Measurements from ENCODE around the gene ZNF595.
"Not testable (repeated sequence)": the region's sequence is repeated elsewhere in the genome, so short reads cannot be mapped to it uniquely, and the experiment has no call there.

ZNF595 gene

DNA sequence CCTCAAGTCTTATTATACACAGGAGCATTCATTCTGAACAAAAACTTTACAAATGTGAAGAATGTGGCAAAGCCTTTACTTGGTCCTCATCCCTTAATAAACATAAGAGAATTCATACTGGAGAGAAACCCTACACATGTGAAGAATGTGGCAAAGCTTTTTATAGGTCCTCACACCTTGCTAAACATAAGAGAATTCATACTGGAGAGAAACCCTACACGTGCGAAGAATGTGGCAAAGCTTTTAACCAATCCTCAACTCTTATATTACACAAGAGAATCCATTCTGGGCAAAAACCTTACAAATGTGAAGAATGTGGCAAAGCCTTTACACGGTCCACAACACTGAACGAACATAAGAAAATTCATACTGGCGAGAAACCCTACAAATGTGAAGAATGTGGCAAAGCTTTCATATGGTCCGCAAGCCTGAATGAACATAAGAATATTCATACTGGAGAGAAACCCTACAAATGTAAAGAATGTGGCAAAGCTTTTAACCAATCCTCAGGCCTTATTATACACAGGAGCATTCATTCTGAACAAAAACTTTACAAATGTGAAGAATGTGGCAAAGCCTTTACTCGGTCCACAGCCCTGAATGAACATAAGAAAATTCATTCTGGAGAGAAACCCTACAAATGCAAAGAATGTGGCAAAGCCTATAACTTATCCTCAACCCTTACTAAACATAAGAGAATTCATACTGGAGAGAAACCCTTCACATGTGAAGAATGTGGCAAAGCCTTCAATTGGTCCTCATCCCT is 33.6 kb downstream of the ZNF595 start:
- DNase-seq: not testable (repeated sequence)

DNA sequence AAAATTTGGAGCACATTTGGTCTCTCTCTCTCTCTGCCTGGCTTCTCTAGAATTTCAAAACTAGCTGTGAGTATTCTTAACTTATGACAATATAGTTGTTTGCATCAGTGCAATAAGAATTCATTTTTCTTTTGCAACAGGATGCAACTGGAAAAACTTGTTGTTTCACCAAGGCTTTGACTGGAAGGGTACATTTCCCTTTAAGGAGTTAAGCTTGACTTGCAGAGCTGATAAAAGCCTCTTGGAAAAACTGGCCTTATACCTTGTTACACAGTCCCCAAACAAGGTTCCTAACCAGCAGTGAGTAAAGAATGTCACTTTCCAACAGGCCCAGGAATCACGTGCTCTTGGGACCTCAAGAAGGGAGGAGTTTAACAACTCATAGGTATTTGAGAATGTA is 45.3 kb downstream of the ZNF595 start:
- DNase-seq: no peak

DNA sequence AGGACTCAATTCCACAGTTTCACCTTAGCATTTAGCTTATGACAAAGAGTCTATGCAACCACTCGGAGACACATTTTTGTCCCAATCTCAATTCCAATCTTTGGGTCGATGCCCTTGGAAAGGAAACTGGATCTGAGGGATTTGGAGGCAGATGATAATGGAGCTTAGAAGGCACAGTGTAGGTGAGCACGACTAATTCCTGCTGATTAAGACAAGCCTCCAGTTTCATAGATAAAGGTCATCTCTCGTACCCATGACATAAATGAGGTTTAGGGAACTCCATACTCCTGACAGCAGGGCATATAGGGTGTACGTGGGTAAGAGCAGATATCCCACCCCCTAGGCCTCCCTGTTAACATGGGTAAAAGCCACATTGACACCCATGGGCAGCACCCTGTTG is 46.7 kb downstream of the ZNF595 start:
- DNase-seq: no peak

DNA sequence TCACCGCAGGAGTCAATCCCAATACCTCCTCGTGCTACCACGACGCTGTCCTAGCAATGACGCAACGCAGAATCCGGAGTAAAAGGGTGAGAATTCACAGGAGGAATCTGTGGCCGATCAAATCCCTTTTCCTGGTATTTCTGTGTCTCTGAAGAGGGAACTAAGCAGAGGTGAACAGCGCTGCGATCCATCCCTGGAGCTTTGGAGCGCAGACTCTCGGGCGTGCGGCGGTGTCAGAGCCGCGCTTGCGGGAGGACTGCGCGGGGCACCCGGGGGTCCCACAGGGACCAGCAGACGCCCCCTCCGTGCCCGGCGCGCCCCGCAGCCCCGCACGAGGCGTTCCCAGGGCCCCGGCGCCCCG is 53.9 kb downstream of the ZNF595 start:
- no peak for DNase-seq

DNA sequence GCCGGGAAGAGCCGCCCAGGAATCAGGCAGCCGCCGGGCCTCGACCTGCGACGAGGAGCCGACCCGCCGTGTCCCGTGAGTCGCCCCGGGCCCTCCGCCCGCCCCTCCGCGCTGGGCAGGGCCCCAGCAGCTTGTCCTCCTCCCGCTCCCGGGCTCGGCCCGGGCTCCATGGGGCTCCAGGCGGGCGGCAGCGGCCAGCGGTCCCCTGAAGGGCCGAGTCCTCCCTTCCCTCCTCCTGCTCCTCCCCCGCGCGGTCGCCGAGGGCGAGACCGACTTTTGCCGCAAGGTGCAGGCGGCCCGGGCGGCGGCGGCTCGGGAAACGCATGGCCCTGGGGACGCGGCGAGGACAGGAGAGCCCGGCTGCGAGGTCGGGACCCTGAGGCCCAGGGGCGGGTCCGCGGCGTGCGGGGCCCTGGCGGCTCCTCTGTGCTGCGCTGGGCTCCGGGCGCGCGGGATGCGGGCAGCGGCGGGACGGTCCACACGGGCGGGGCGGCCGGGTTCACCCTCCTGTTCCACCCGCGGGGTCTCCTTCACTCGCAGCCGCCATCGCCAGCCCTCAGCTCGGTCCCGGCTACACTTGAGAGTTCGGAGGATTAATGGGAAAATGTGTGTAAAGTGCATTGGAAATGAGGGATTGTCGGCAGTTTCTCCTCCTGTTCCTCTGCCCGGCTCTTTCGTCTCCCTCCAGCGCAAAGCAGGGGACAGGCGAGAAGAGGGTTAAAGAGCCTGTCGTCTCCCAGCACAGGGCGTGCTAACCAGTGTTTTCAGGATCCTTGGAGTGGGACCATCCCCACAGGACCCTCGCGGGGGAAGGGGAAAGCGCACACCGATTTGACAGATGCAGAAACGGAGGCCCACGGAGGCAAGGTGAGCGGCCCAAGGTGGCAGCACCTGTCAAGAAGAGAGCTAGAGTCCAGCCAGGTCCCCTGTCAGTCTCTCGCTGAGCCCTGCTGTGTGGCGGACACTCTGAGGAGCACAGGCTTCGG is 54.6 kb downstream of the ZNF595 start:
- DNase-seq: no peak

DNA sequence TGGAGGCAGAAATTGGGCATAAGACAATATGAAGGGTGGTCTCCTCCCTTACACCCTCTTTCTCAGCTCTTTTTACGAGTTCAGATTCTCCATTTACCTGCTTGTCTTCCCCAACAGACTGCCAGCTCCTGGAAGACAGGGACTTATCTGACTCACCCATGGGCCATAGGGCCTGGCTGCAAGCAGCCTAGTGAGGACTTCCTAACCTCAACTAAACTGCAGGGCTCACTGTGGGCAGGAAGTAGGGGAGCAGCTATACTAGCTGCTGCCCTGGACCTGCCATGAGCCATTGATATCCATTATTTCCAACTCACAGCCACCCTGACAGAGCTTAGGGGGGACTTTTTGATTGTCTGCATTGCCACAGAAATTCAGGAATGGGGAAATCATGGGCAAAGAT is 59.6 kb downstream of the ZNF595 start:
- no peak for DNase-seq

DNA sequence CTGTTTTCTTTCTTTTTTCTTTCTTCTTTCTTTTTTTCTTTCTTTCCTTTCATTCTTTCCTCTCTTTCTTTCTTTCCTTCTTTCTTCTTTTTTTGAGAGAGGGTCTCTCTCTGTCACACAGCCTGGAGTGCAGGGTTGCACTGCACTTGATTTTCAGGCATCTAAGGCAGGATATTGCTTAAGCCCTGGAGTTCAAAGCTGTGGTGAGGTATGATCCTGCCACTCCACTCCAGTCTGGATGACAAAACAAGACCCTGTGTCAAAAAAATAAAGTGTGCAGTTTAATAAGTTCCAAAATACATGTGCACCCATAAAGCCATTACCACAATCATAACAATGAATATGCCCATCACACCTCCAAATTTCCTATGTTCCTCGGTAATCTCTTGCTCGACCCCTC is 60.6 kb downstream of the ZNF595 start:
- DNase-seq: no peak

DNA sequence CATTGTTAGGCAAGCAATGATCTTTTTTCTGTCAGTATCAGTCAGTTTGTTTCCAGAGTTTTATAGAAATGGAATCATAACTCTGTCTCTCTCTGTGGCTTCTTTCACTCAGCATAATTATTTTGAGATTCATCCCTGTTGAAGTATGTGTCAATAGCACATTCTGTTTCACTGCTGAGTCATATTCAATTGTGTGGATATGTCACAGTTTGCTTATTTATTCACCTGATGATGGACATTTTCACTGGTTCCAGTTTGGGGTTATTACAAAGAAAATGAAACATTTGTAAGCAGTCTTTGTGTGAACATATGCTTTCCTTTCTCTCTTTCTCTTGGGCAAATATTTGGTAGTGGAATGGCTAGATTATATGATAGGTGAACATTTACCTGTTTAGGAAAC is 61.0 kb downstream of the ZNF595 start:
- DNase-seq: no peak

DNA sequence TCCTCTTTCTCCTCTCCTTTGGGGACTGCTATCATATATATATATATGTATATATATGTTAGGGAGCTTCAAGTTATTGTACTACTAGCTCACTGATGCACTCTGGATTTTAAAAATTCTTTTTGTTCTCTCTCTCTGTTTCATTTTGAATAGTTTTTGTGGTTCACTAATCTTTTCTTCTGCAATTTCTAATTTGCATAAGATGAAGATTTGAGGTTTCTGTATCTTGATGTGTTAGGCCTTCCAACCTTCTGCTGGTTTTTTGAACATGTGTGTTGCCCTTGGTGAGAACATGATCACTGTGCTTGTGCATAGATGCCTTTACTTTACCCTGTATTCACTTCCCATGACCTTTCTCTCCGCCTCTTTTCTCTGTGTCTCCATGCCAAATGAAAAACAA is 63.4 kb downstream of the ZNF595 start:
- no peak for DNase-seq

DNA sequence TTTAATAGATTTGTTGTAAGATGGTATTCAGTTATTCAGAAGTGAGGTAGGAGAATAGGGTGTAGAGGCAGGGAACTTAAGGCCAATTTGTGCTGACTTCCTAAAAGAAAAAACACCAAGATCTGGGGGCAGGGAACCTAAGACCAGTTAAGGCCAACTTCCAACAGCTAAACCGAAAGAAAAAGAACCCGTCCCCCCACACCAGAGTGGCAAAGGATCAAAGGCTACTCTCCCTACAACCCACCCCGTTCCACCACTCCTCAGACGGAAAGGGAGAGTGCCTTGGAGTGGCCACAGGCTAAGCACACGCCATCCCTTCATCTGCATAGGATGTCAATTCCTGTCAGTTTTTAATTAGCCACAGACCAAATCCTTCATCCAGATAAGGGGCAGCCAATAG is 67.5 kb downstream of the ZNF595 start:
- no peak for DNase-seq

DNA sequence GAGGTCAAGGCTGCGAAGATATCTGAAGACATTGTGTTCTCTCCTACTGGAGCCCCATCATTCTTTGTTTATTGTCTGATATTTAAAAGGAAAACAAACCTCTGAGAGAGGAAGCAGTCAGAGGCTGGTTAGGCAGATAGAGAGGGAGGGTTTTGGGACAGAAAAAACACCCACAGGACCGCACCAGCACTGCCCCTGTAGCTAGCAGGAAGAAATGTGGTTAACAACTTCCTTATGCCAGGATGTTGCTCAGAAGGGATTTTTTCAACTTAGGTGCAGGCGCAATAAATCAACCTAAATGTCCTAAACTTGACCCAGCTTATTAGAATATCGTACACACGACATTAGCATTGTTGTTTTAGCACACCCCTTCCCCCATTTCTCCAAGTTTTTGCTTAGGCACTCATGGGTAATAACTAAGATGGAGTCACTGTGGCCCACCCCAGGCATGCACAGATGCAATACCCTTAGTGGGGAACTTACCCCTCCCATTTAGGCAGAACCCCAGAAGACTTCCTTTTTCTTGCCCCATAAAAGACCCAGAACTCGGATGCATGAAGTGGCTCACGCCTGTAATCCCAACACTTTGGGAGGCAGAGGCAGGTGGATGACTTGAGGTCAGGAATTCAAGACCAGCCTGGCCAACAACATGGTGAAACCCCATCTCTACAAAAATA is 68.4 kb downstream of the ZNF595 start:
- no peak for DNase-seq

DNA sequence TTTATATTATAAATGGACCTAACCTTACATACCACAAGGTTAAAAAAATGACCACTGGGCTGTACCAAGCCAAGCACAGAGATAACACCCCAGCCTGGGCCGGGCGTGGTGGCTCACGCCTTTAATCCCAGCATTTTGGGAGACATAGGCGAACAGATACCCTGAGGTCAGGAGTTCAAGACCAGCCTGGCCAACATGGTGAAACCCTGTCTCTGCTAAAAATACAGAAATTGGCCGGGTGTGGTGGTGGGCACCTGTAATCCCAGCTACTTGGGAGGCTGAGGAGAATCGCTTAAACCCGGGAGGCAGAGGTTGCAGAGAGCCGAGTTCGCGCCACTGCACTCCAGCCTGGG is 70.8 kb downstream of the ZNF595 start:
- DNase-seq: not testable (repeated sequence)

DNA sequence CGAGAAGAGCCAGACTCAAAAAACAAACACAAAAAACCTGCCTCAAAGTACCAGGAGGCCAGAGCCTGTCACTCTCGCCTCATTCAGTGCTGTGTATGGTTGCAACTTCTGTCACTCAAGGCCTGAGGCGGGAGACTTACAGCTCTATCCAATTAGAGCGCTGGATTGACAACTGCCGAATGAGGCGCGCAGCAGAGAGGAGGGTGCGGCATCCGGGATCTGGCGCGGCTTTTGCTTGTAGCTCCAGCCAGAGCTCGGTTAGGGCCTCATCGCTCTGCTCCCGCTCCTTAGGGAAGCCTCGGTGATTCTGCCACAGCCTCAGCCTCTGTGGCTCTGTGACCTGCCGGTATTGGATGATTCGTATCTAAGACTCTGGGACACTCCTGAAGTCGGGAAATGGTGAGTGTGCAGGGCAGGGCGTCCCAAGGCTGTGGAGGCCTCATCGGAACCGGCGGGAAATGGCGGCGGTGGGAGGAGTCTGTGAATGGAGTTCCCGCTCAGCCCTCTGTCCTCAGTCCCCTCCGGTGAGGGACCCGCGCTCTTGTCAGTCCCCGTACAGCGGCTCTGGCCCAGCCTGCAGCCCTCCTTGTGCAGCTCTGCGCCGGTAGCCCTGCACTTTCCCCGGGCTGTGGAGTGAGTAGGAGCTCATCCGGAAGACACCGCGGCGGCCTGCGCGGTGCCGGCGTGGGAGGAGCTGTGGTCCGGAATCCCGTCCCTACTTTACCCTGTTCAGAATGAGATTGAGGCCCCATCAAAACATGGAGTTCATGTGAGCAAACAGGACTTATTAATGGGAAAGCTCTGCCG is 71.4 kb downstream of the ZNF595 start, which contains the start of gene ZNF718:
ZNF718 (plus strand) TSS at position 227 of the 807 bp plus-strand sequence; CDS start at position 397, 170 bp downstream.
- peak; percentile 95 for DNase-seq

DNA sequence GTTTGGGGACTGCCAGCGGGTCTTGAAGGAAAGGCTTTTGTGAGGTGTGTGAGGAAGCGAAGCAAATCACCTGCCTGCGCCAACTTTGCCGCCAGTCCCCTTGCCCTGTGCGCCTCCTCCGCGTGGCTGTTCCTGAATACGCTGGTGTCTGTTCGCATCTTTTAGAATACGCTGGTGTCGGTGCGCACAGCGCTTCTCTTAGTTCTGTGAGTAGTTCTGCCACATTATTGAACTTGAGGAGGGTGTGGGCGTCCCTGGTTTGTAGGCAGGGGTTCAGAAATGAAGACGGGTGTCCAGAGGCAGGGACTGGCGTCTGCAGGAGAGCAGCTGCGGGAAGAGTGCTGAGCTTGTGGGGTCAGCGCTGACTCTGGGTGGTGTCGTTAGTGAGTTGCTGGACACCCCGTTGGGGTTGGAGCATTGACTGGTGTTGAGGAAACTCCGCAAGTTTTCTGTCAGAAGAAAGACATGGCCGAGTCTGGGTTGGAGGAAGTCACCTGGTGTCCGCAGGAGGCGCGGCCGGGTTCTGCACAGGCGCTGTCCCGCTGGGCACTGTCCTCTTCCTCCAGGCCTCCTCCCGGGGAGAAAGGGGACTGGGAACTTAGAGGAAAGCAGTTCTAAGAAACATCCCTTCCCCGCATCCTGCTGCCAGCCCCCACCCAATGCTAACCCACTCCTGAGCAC is 72.1 kb downstream of the ZNF595 start:
- peak; percentile 24 for DNase-seq

DNA sequence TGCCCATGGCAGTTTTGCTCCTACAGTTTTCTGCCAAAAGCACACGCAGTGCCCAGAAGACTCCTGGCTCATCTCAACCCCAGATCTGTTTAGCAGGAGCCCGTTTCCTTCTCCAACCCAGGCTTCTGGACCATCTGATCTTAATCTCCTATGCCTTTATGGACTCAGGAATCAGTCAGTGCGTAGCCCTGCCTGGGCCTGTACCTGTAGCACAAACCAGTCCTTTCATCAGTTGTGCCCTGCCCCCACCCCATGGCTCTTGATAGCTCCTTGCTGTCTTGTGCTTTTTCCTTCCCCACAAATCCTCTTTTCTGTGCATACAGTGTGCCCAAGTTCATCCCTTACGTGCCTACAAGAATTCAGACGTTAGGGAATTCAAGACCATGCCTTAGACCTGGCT is 72.7 kb downstream of the ZNF595 start:
- peak; percentile 13 for DNase-seq

DNA sequence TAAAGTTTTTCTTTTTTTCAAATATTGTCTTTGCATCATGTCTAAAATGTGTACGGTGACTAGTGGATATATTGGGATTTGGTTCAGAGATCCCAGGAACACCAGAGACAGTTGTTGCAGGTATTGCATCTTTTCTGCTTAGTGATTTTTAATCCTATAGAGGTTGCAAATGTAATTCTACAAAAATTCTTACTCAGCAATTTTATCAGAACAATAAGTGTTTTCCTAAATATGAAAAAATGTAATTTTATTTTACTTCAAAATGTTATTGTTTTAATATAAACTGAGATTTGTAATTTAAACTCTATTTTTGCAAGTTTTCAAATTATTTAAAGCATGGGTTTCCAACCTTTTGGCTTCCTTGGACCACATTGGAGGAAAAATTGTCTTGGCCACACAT is 79.4 kb downstream of the ZNF595 start:
- DNase-seq: no peak
